ENCODE results near the gene CDH2.

- TF ChIP-seq EZH2phosphoT487 (conservative IDR thresholded peaks at IDR 0.05; ENCODE audit: low read length) (no peak), CTCF (IDR thresholded peaks at IDR 0.05; ENCODE audit: insufficient read depth, low read length, poor library complexity, severe bottlenecking) (no peak)
These were observed 63.5 kb downstream of the CDH2 start for GRCh38 chr18:28113271-28114029.
